H9 (cell line): Measurements from ENCODE around the gene PLXNA4. TPM values are rescaled to one million over a fixed set of nuclear protein-coding genes. Genes with fewer than 3 reads are reported as not detected.

Experiments
- DNase-seq: peaks from one replicate; pipeline ENCODE4 v3.0.0-alpha.2; 2017
- H2AFZ ChIP-seq: one replicate; pipeline ENCODE4 v1.6.1; 2013; ENCODE audit warnings: mild to moderate bottlenecking, low read length, control low read depth, moderate library complexity
- H2AK5ac ChIP-seq: 2 replicates; pipeline ENCODE4 v1.6.1; 2013; ENCODE audit warnings: low read length, control low read depth, mixed read lengths; ENCODE audit not compliant: insufficient read length
- H2BK120ac ChIP-seq: one replicate; pipeline ENCODE4 v1.6.1; 2013; ENCODE audit warnings: low read depth, mild to moderate bottlenecking, low read length, control low read depth, inconsistent platforms; ENCODE audit not compliant: poor library complexity, severe bottlenecking
- H2BK12ac ChIP-seq: 2 replicates; pipeline ENCODE4 v1.6.1; 2013; ENCODE audit warnings: low read length, control low read depth, mixed read lengths, low read depth; ENCODE audit not compliant: insufficient read length
- H2BK15ac ChIP-seq: 2 replicates; pipeline ENCODE4 v1.6.1; 2013; ENCODE audit warnings: low read depth, low read length, control low read depth
- H2BK20ac ChIP-seq: one replicate; pipeline ENCODE4 v1.6.1; 2013; ENCODE audit warnings: low read depth, mild to moderate bottlenecking, low read length, control low read depth, inconsistent platforms; ENCODE audit not compliant: poor library complexity, severe bottlenecking
- H2BK5ac ChIP-seq: 2 replicates; pipeline ENCODE4 v1.6.1; 2013; ENCODE audit warnings: low read length, control low read depth, mixed read lengths; ENCODE audit not compliant: insufficient read length
- H3K14ac ChIP-seq: 2 replicates; pipeline ENCODE4 v1.6.1; 2013; ENCODE audit warnings: low read length, control low read depth; ENCODE audit not compliant: insufficient read depth
- H3K18ac ChIP-seq: 2 replicates; pipeline ENCODE4 v1.6.1; 2013; ENCODE audit warnings: low read depth, mild to moderate bottlenecking, mixed read lengths, low read length, control low read depth; ENCODE audit not compliant: insufficient read length
- H3K23ac ChIP-seq: 2 replicates; pipeline ENCODE4 v1.6.1; 2013; ENCODE audit warnings: low read length, control low read depth, mixed read lengths, low read depth; ENCODE audit not compliant: insufficient read length
- H3K23me2 ChIP-seq: 2 replicates; pipeline ENCODE4 v1.6.1; 2013; ENCODE audit warnings: low read depth, mild to moderate bottlenecking, mixed read lengths, low read length, control low read depth; ENCODE audit not compliant: insufficient read length, poor library complexity, severe bottlenecking
- H3K27ac ChIP-seq: 2 replicates; pipeline ENCODE4 v1.5.1; 2013; ENCODE audit warnings: low read length, control low read depth, mixed read lengths, low read depth; ENCODE audit not compliant: insufficient read length
- H3K27me3 ChIP-seq: 2 replicates; pipeline ENCODE4 v1.6.1; 2013; ENCODE audit warnings: low read length, control low read depth, inconsistent platforms; ENCODE audit not compliant: insufficient read depth
- H3K4ac ChIP-seq: 2 replicates; pipeline ENCODE4 v1.6.1; 2013; ENCODE audit warnings: low read depth, mild to moderate bottlenecking, control low read depth, inconsistent platforms, low read length, moderate library complexity
- H3K4me1 ChIP-seq: 2 replicates; pipeline ENCODE4 v1.6.1; 2013; ENCODE audit warnings: low read length, control low read depth, inconsistent platforms; ENCODE audit not compliant: insufficient read depth
- H3K4me2 ChIP-seq: 2 replicates; pipeline ENCODE4 v1.6.1; 2013; ENCODE audit warnings: low read length, control low read depth, mixed read lengths; ENCODE audit not compliant: insufficient read length, insufficient read depth
- H3K56ac ChIP-seq: 2 replicates; pipeline ENCODE4 v1.6.1; 2013; ENCODE audit warnings: low read depth, mild to moderate bottlenecking, mixed read lengths, low read length, control low read depth; ENCODE audit not compliant: insufficient read length
- H3K79me1 ChIP-seq: 2 replicates; pipeline ENCODE4 v1.6.1; 2013; ENCODE audit warnings: low read depth, mild to moderate bottlenecking, moderate library complexity, low read length, control low read depth, inconsistent platforms; ENCODE audit not compliant: insufficient read depth, poor library complexity, severe bottlenecking
- H3K79me2 ChIP-seq: 2 replicates; pipeline ENCODE4 v1.6.1; 2013; ENCODE audit warnings: low read length, control low read depth, inconsistent platforms; ENCODE audit not compliant: insufficient read depth
- H3K9ac ChIP-seq: 2 replicates; pipeline ENCODE4 v1.6.1; 2013; ENCODE audit warnings: low read length, control low read depth, mixed read lengths; ENCODE audit not compliant: insufficient read length; ENCODE audit errors: extremely low read depth
- H3K9me3 ChIP-seq: one replicate; pipeline ENCODE4 v1.6.1; 2013; ENCODE audit warnings: low read depth, low read length, inconsistent platforms; ENCODE audit not compliant: control insufficient read depth
- H3T11ph ChIP-seq: one replicate; pipeline ENCODE4 v1.6.1; 2013; ENCODE audit warnings: mild to moderate bottlenecking, low read length, control low read depth, inconsistent platforms
- H4K20me1 ChIP-seq: one replicate; pipeline ENCODE4 v1.6.1; 2013; ENCODE audit not compliant: control insufficient read depth, insufficient read length, insufficient read depth
- H4K5ac ChIP-seq: 2 replicates; pipeline ENCODE4 v1.6.1; 2013; ENCODE audit warnings: low read depth, mild to moderate bottlenecking, mixed read lengths, low read length, control low read depth; ENCODE audit not compliant: insufficient read length
- H4K8ac ChIP-seq: replicated peaks from 2 replicates; pipeline ENCODE4 v1.6.1; 2013; ENCODE audit warnings: low read length, control low read depth, mixed read lengths, low read depth; ENCODE audit not compliant: insufficient read length
- H4K91ac ChIP-seq: 2 replicates; pipeline ENCODE4 v1.6.1; 2013; ENCODE audit warnings: low read depth, mild to moderate bottlenecking, moderate library complexity, mixed read lengths, low read length, control low read depth; ENCODE audit not compliant: insufficient read length
- H3K27ac Mint-ChIP-seq, 3 experiments: 2 replicates in 2 of 3; 3 replicates in 1 of 3; pipeline ENCODE4 v1.8.0; 2020 to 2021; ENCODE audit warnings: mixed read lengths in 3 of 3, mild to moderate bottlenecking in 1 of 3, moderate library complexity in 1 of 3
- H3K27me3 Mint-ChIP-seq: 2 replicates; pipeline ENCODE4 v1.8.0; 2021; ENCODE audit warnings: low read depth, mild to moderate bottlenecking, moderate library complexity, mixed read lengths
- H3K36me3 Mint-ChIP-seq, 3 experiments: 2 replicates in 2 of 3; 3 replicates in 1 of 3; pipeline ENCODE4 v1.8.0; 2020 to 2021; ENCODE audit warnings: low read depth in 3 of 3, mixed read lengths in 3 of 3; ENCODE audit not compliant: insufficient read depth in 1 of 3
- H3K4me1 Mint-ChIP-seq, 2 experiments: 2 replicates each; pipeline ENCODE4 v1.8.0; 2020; ENCODE audit warnings: mixed read lengths in 2 of 2
- H3K4me3 Mint-ChIP-seq, 2 experiments: 2 replicates in 1 of 2; 3 replicates in 1 of 2; pipeline ENCODE4 v1.8.0; 2020 to 2021; ENCODE audit warnings: mild to moderate bottlenecking in 2 of 2, mixed read lengths in 2 of 2, moderate library complexity in 1 of 2
- H3K9me3 Mint-ChIP-seq, 2 experiments: 2 replicates in 1 of 2; 3 replicates in 1 of 2; pipeline ENCODE4 v1.8.0; 2020; ENCODE audit warnings: mild to moderate bottlenecking in 2 of 2, mixed read lengths in 2 of 2, moderate library complexity in 1 of 2
- WGBS: extraction: QIAGEN DNeasy Blood & Tissue Kit; methylation state at CpG from one replicate; pipeline ENCODE4 v1.1.7; 2013; ENCODE audit warnings: missing lambda C conversion rate, low lambda C conversion rate, mixed read lengths; ENCODE audit not compliant: insufficient read length; ENCODE audit errors: extremely low coverage; 5-methylcytosine and 5-hydroxymethylcytosine counted together
- total RNA-seq: library from RNA; stranded (reverse); gene quantifications from 2 replicates; pipeline ENCODE4 v1.2.1, GENCODE V29; 2021
- TF ChIP-seq, protein P1 (sequence below): fragments of 200-600 bp; sonication (generic); conservative IDR thresholded peaks from 3 replicates; pipeline ENCODE4 v1.8.0; 2021; ENCODE audit warnings: antibody characterized with exemption, mild to moderate bottlenecking

PLXNA4 gene
- total RNA-seq, 1 experiment from 2014 or later = 0.35 TPM

DNA sequence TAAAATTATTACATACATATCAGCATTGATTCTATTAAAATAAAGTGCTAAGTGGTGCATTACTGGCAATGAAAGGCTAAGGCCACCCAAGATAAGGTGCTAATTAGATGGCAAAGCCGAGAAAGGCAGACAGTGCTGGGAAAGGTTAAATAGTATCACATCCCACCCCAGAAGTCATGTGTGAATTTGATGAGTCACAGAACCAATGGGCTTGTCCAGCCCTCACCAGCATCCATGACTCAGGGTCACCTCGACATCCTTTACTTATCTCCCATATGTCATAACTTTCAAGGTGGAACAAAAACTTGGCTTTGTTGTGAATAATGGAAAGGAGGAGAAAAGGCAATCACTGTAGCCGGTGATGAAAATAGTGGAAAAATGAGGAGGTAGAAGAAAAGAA, 459.1 kb downstream of the PLXNA4 start:
- no CpG with 5 or more reads among the region's 3 CpGs for WGBS
- Histone ChIP-seq H3K4ac (no peak overlapping the region), H2BK120ac (no peak overlapping the region), H2AK5ac (no peak overlapping the region), H3K23me2 (no peaks in the 10 kb centered on the region), H2AFZ (no peak overlapping the region), H2BK20ac (no peak overlapping the region), H3K27me3 (no peaks in the 10 kb centered on the region), H3K18ac (no peak overlapping the region), H4K5ac (no peak overlapping the region), H3K4me2 (no peak overlapping the region), H3K9ac (no peak overlapping the region), H3K79me2 (no peaks in the 10 kb centered on the region), H2BK15ac (no peak overlapping the region), H3K79me1 (no peaks in the 10 kb centered on the region), H2BK12ac (no peak overlapping the region), H3K27ac (no peak overlapping the region), H3K9me3 (no peaks in the 10 kb centered on the region), H3K56ac (no peak overlapping the region), H3K4me1 (peaks cover 2% of the 10 kb centered on the region; the same call in 1 of the 2 replicates), H4K20me1 (no peaks in the 10 kb centered on the region), H3K23ac (no peak overlapping the region), H3T11ph (no peak overlapping the region), H4K8ac (no peak overlapping the region), H2BK5ac (no peak overlapping the region), H3K14ac (no peak overlapping the region), H4K91ac (no peak overlapping the region)
- H3K9me3 Mint-ChIP-seq = no peaks in the 10 kb centered on the region
- H3K4me1 Mint-ChIP-seq = peaks cover 7 to 17% of the 10 kb centered on the region in 2 experiments
- H3K4me3 Mint-ChIP-seq = no peak overlapping the region
- no peak for DNase-seq
- TF ChIP-seq, protein P1, sequence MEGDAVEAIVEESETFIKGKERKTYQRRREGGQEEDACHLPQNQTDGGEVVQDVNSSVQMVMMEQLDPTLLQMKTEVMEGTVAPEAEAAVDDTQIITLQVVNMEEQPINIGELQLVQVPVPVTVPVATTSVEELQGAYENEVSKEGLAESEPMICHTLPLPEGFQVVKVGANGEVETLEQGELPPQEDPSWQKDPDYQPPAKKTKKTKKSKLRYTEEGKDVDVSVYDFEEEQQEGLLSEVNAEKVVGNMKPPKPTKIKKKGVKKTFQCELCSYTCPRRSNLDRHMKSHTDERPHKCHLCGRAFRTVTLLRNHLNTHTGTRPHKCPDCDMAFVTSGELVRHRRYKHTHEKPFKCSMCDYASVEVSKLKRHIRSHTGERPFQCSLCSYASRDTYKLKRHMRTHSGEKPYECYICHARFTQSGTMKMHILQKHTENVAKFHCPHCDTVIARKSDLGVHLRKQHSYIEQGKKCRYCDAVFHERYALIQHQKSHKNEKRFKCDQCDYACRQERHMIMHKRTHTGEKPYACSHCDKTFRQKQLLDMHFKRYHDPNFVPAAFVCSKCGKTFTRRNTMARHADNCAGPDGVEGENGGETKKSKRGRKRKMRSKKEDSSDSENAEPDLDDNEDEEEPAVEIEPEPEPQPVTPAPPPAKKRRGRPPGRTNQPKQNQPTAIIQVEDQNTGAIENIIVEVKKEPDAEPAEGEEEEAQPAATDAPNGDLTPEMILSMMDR = no peak
- H3K36me3 Mint-ChIP-seq = no peaks in the 10 kb centered on the region; a peak in 1 of 7 replicates
- H3K27ac Mint-ChIP-seq = no peak overlapping the region
- peaks cover 2% of the 10 kb centered on the region for H3K27me3 Mint-ChIP-seq
